ENCODE results near the gene LAYN. TPM values are rescaled to one million over a fixed set of nuclear protein-coding genes. Genes with fewer than 3 reads are reported as not detected.
A peak's percentile ranks its signal among the peaks of the same experiment; 100 is the strongest.

LAYN gene
- total and polyA plus RNA-seq, 2 donors (not counting 3 experiments of a cell fraction or from before 2014, with no cell fraction given): 0.92 to 2.2 TPM

- peaks cover 8% of the 10 kb centered on the region for H3K4me1 ChIP-seq (ENCODE audit: control insufficient read depth, extremely low read depth, insufficient read depth, low read length)
- intact Hi-C loops (cut with micrococcal nuclease) (no loop called here), dilution Hi-C loops (cut with MboI; ENCODE audit: extremely low pct_ligation_motif_present, low sequenced_read_pairs) (no loop called here)
- FAIRE-seq (peak; percentile 91), DNase-seq (ENCODE audit: low read depth, low spot score) (peak; percentile 64)
- H3K27ac ChIP-seq (ENCODE audit: insufficient read depth, low read depth, low read length): no peak overlapping the region
- H3K9me1 ChIP-seq (replicated peaks; ENCODE audit: control insufficient read depth, extremely low read depth, insufficient read depth, low read length): no peaks in the 10 kb centered on the region
- peak overlapping the region; percentile 42 for H2AFZ ChIP-seq (ENCODE audit: low read depth, low read length)
- H3K79me2 ChIP-seq (ENCODE audit: control insufficient read depth, insufficient read depth, low read length): no peaks in the 10 kb centered on the region
- H3K4me3 ChIP-seq (replicated peaks in 1 of 3; ENCODE audit: insufficient read depth in 1 of 3, low read depth in 1 of 3, low read length in 3 of 3): no peak overlapping the region
- no peaks in the 10 kb centered on the region for H3K27me3 ChIP-seq (ENCODE audit: control insufficient read depth in 2 of 2, insufficient read depth in 2 of 2, low read length in 2 of 2)
- no peaks in the 10 kb centered on the region for H3K9me3 ChIP-seq (replicated peaks; ENCODE audit: control insufficient read depth, insufficient read depth, low read length)
- ChIA-PET POLR2A (no interaction called here), CTCF (interaction anchor here (0.7 to 4.8 kb wide), 9 partner anchors 19 to 397 kb away, joined by 3 to 75 read pairs (median 5); no protein-coding TSS in a partner anchor)
- TF ChIP-seq POLR2AphosphoS5 (IDR thresholded peaks at IDR 0.05; ENCODE audit: insufficient read depth, low read depth, low read length) (no peak), FOS (IDR thresholded peaks at IDR 0.05; ENCODE audit: borderline replicate concordance, insufficient read depth, low read length) (no peak), EZH2 (IDR thresholded peaks at IDR 0.05; ENCODE audit: borderline replicate concordance, low read depth, low read length, severe bottlenecking) (no peak), GATA2 (IDR thresholded peaks at IDR 0.05; ENCODE audit: insufficient read depth, insufficient read length, low read depth, low read length) (no peak), JUN (IDR thresholded peaks at IDR 0.05; ENCODE audit: borderline replicate concordance, insufficient read depth, insufficient read length, low read depth) (no peak), CTCF (IDR thresholded peaks at IDR 0.05; ENCODE audit: extremely low read depth in 1 of 2, insufficient read depth in 1 of 2, low read depth in 1 of 2, low read length in 2 of 2) (no peak), POLR2A (IDR thresholded peaks at IDR 0.05; ENCODE audit: low read depth, low read length) (no peak), MYC (IDR thresholded peaks at IDR 0.05; ENCODE audit: low read depth, low read length) (no peak), MAX (IDR thresholded peaks at IDR 0.05; ENCODE audit: insufficient read depth, insufficient read length) (no peak)
- no peak overlapping the region for H3K9ac ChIP-seq (replicated peaks; ENCODE audit: extremely low read depth, insufficient read depth, low read length)
- H4K20me1 ChIP-seq (replicated peaks; ENCODE audit: control insufficient read depth, extremely low read depth, insufficient read depth, low read length): no peaks in the 10 kb centered on the region
- no peaks in the 10 kb centered on the region for H3K36me3 ChIP-seq (ENCODE audit: control insufficient read depth in 2 of 2, extremely low read depth in 1 of 2, insufficient read depth in 2 of 2, low read length in 2 of 2)
- H3K4me2 ChIP-seq (ENCODE audit: insufficient read depth, low read length): no peak overlapping the region
- BruUV-seq (replicated peaks): no TSS peak
These were observed 44.9 kb downstream of the LAYN start for GRCh38 chr11:111585371-111585770.
